ENCODE data around the gene OXLD1.

OXLD1 gene

GRCh38 chr17:81706232-81706611, 39.8 kb upstream of the OXLD1 start:
- Histone ChIP-seq H3K4ac (ENCODE audit: low read depth, low read length) (no peak overlapping the region), H3K14ac (ENCODE audit: low read length) (no peak overlapping the region), H4K12ac (ENCODE audit: low read depth, low read length) (no peak overlapping the region), H3K18ac (ENCODE audit: low read length) (no peak overlapping the region), H3K36me3 (ENCODE audit: control insufficient read depth in 1 of 2, insufficient read depth in 2 of 2, low read length in 2 of 2) (peaks cover 46 to 51% of the 10 kb centered on the region in 2 experiments), H2BK5ac (ENCODE audit: low read depth, low read length, poor library complexity) (no peak overlapping the region), H2BK120ac (ENCODE audit: insufficient read depth, low read length, poor library complexity) (no peak overlapping the region), H3K9me3 (ENCODE audit: insufficient read depth, low read depth, low read length) (peaks cover 2% of the 10 kb centered on the region), H3K9ac (ENCODE audit: low read length) (no peak overlapping the region), H2AK5ac (ENCODE audit: low read length) (no peak overlapping the region), H3K4me2 (ENCODE audit: low read length) (no peak overlapping the region), H4K8ac (ENCODE audit: low read depth, low read length) (no peak overlapping the region), H2AFZ (ENCODE audit: insufficient read depth, low read length, poor library complexity) (no peak overlapping the region), H3K27me3 (ENCODE audit: insufficient read depth, low read length) (no peaks in the 10 kb centered on the region), H3K79me1 (ENCODE audit: low read length) (peaks cover 12% of the 10 kb centered on the region), H3K4me1 (ENCODE audit: control insufficient read depth in 1 of 2, insufficient read depth in 2 of 2, low read length in 2 of 2) (peaks cover 23 to 28% of the 10 kb centered on the region in 2 experiments), H3K23ac (ENCODE audit: low read length) (no peak overlapping the region), H4K91ac (ENCODE audit: low read depth, low read length) (no peak overlapping the region), H3K27ac (ENCODE audit: low read depth, low read length) (no peak overlapping the region), H3K79me2 (ENCODE audit: control insufficient read depth, insufficient read depth, low read length, poor library complexity) (peaks cover 18% of the 10 kb centered on the region), H2BK12ac (ENCODE audit: low read length) (no peak overlapping the region), H3K4me3 (ENCODE audit: low read depth, low read length) (no peak overlapping the region)
- DNase-seq: no peak
- no CpG with 5 or more reads among the region's 17 CpGs for WGBS (ENCODE audit: extremely low coverage, insufficient coverage, insufficient read length)

GRCh38 chr17:81705518-81706231, 39.3 kb upstream of the OXLD1 start:
- H2BK5ac ChIP-seq (ENCODE audit: low read depth, low read length, poor library complexity): no peak overlapping the region
- H2AK5ac ChIP-seq (ENCODE audit: low read length): no peak overlapping the region
- H3K23ac ChIP-seq (ENCODE audit: low read length): no peak overlapping the region
- no peak overlapping the region for H4K8ac ChIP-seq (ENCODE audit: low read depth, low read length)
- H2BK120ac ChIP-seq (ENCODE audit: insufficient read depth, low read length, poor library complexity): no peak overlapping the region
- H3K9me3 ChIP-seq (ENCODE audit: insufficient read depth, low read depth, low read length): peaks cover 2% of the 10 kb centered on the region
- WGBS (ENCODE audit: extremely low coverage, insufficient coverage, insufficient read length): no CpG with 5 or more reads among the region's 30 CpGs
- no peak overlapping the region for H3K27ac ChIP-seq (ENCODE audit: low read depth, low read length)
- H3K9ac ChIP-seq (ENCODE audit: low read length): no peak overlapping the region
- H4K91ac ChIP-seq (ENCODE audit: low read depth, low read length): no peak overlapping the region
- no peak for DNase-seq
- H3K4me1 ChIP-seq (ENCODE audit: control insufficient read depth in 1 of 2, insufficient read depth in 2 of 2, low read length in 2 of 2): peaks cover 18 to 22% of the 10 kb centered on the region in 2 experiments
- no peak overlapping the region for H3K4me3 ChIP-seq (ENCODE audit: low read depth, low read length)
- H4K12ac ChIP-seq (ENCODE audit: low read depth, low read length): no peak overlapping the region
- H3K14ac ChIP-seq (ENCODE audit: low read length): no peak overlapping the region
- no peak overlapping the region for H3K18ac ChIP-seq (ENCODE audit: low read length)
- peaks cover 18% of the 10 kb centered on the region for H3K79me2 ChIP-seq (ENCODE audit: control insufficient read depth, insufficient read depth, low read length, poor library complexity)
- peaks cover 51 to 56% of the 10 kb centered on the region in 2 experiments for H3K36me3 ChIP-seq (ENCODE audit: control insufficient read depth in 1 of 2, insufficient read depth in 2 of 2, low read length in 2 of 2)
- H3K27me3 ChIP-seq (ENCODE audit: insufficient read depth, low read length): no peaks in the 10 kb centered on the region
- H3K79me1 ChIP-seq (ENCODE audit: low read length): peaks cover 12% of the 10 kb centered on the region
- H3K4ac ChIP-seq (ENCODE audit: low read depth, low read length): no peak overlapping the region
- H3K4me2 ChIP-seq (ENCODE audit: low read length): no peak overlapping the region
- no peak overlapping the region for H2BK12ac ChIP-seq (ENCODE audit: low read length)
- no peak overlapping the region for H2AFZ ChIP-seq (ENCODE audit: insufficient read depth, low read length, poor library complexity)

- H2BK12ac ChIP-seq (ENCODE audit: low read length): peak overlapping the region; percentile 20
- peak overlapping the region; percentile 95 for H4K91ac ChIP-seq (ENCODE audit: low read depth, low read length)
- H4K8ac ChIP-seq (ENCODE audit: low read depth, low read length): peak overlapping the region; percentile 92
- peaks cover 12% of the 10 kb centered on the region for H3K79me1 ChIP-seq (ENCODE audit: low read length)
- H3K79me2 ChIP-seq (ENCODE audit: control insufficient read depth, insufficient read depth, low read length, poor library complexity): peaks cover 18% of the 10 kb centered on the region
- peak overlapping the region; percentile 70 for H2BK120ac ChIP-seq (ENCODE audit: insufficient read depth, low read length, poor library complexity)
- H4K12ac ChIP-seq (ENCODE audit: low read depth, low read length): peak overlapping the region; percentile 81
- H3K4ac ChIP-seq (ENCODE audit: low read depth, low read length): peak overlapping the region; percentile 98
- peak overlapping the region; percentile 99 for H3K4me3 ChIP-seq (ENCODE audit: low read depth, low read length)
- no peaks in the 10 kb centered on the region for H3K27me3 ChIP-seq (ENCODE audit: insufficient read depth, low read length)
- no peak for DNase-seq
- H3K18ac ChIP-seq (ENCODE audit: low read length): peak overlapping the region; percentile 80
- peaks cover 2% of the 10 kb centered on the region for H3K9me3 ChIP-seq (ENCODE audit: insufficient read depth, low read depth, low read length)
- H2AK5ac ChIP-seq (ENCODE audit: low read length): peak overlapping the region; percentile 90
- no peak overlapping the region for H3K23ac ChIP-seq (ENCODE audit: low read length)
- peak overlapping the region; percentile 97 for H3K4me2 ChIP-seq (ENCODE audit: low read length)
- peaks cover 60 to 65% of the 10 kb centered on the region in 2 experiments for H3K36me3 ChIP-seq (ENCODE audit: control insufficient read depth in 1 of 2, insufficient read depth in 2 of 2, low read length in 2 of 2)
- H3K14ac ChIP-seq (ENCODE audit: low read length): peak overlapping the region; percentile 90
- H2BK5ac ChIP-seq (ENCODE audit: low read depth, low read length, poor library complexity): peak overlapping the region; percentile 82
- H2AFZ ChIP-seq (ENCODE audit: insufficient read depth, low read length, poor library complexity): peak overlapping the region; percentile 86
- WGBS (ENCODE audit: extremely low coverage, insufficient coverage, insufficient read length): no CpG with 5 or more reads among the region's 27 CpGs
- H3K4me1 ChIP-seq (ENCODE audit: control insufficient read depth in 1 of 2, insufficient read depth in 2 of 2, low read length in 2 of 2): peaks cover 15 to 16% of the 10 kb centered on the region in 2 experiments
- H3K27ac ChIP-seq (ENCODE audit: low read depth, low read length): no peak overlapping the region
- H3K9ac ChIP-seq (ENCODE audit: low read length): peak overlapping the region; percentile 98
Measured at GRCh38 chr17:81703747-81704654, 37.6 kb upstream of the OXLD1 start.

DNA sequence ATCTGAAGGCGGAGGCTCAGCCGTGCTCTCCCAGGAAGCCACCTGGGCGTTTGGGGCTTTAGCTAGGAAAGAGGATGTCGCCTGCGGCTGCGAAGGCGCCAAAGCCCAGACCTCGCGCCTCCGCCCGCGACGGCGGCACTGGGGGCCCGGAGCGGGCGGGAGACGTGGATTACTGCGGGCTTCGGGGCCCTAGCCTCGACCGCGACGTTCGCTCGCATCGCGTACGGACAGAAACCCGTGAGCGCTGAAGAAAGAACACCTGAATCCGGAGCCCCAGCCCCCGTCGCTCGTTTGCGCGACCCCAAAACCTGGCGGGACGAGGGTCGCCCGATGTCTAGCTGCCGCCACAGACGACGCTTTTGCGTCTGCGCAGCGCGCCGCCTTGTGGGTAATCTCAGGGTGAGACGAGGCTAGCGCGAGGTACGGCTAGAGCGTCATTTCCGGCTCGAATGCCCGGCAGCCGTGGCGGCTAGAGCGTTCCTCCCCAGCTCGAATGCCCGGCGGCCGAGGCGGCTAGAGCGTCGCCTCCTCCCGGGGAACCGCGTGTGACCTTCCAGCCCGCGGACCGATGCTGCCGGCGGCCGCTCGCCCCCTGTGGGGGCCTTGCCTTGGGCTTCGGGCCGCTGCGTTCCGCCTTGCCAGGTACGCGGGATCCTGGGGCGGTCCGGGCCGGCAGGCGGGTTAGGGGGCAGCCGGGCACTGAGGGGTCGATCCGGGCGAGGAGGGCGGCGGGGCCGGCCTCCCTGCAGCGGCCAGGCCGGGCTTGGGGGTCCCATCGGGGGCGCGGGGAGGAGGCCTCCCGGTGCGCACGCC, 36.7 kb upstream of the OXLD1 start, which contains the start of gene MRPL12:
MRPL12 (plus strand) TSS at position 434 of the 813 bp plus-strand sequence; CDS start at position 569, 135 bp downstream.
- Histone ChIP-seq H3K14ac (ENCODE audit: low read length) (peak within 1 kb of the TSS; percentile 90), H3K9ac (ENCODE audit: low read length) (peak within 1 kb of the TSS; percentile 98), H4K12ac (ENCODE audit: low read depth, low read length) (peak within 1 kb of the TSS; percentile 81), H2BK5ac (ENCODE audit: low read depth, low read length, poor library complexity) (peak within 1 kb of the TSS; percentile 82), H3K4me2 (ENCODE audit: low read length) (peak within 1 kb of the TSS; percentile 97), H2BK12ac (ENCODE audit: low read length) (peak within 1 kb of the TSS; percentile 20), H4K91ac (ENCODE audit: low read depth, low read length) (peak within 1 kb of the TSS; percentile 95), H3K36me3 (ENCODE audit: control insufficient read depth in 1 of 2, insufficient read depth in 2 of 2, low read length in 2 of 2) (peaks cover 60 to 61% of the 10 kb centered on the region in 2 experiments), H3K79me1 (ENCODE audit: low read length) (peaks cover 12% of the 10 kb centered on the region), H3K27me3 (ENCODE audit: insufficient read depth, low read length) (no peaks in the 10 kb centered on the region), H2AFZ (ENCODE audit: insufficient read depth, low read length, poor library complexity) (peak within 1 kb of the TSS; percentile 86), H3K79me2 (ENCODE audit: control insufficient read depth, insufficient read depth, low read length, poor library complexity) (peaks cover 18% of the 10 kb centered on the region), H3K4ac (ENCODE audit: low read depth, low read length) (peak within 1 kb of the TSS; percentile 98), H2AK5ac (ENCODE audit: low read length) (peak within 1 kb of the TSS; percentile 90), H3K23ac (ENCODE audit: low read length) (no peak within 1 kb of the TSS), H3K18ac (ENCODE audit: low read length) (peak within 1 kb of the TSS; percentile 80), H3K9me3 (ENCODE audit: insufficient read depth, low read depth, low read length) (peaks cover 2% of the 10 kb centered on the region), H2BK120ac (ENCODE audit: insufficient read depth, low read length, poor library complexity) (peak within 1 kb of the TSS; percentile 70), H3K27ac (ENCODE audit: low read depth, low read length) (peak within 1 kb of the TSS; percentile 62), H3K4me1 (ENCODE audit: control insufficient read depth in 1 of 2, insufficient read depth in 2 of 2, low read length in 2 of 2) (peaks cover 15 to 16% of the 10 kb centered on the region in 2 experiments), H3K4me3 (ENCODE audit: low read depth, low read length) (peak within 1 kb of the TSS; percentile 99), H4K8ac (ENCODE audit: low read depth, low read length) (peak within 1 kb of the TSS; percentile 92)
- peak; percentile 93 to 96 for DNase-seq
- WGBS (ENCODE audit: extremely low coverage, insufficient coverage, insufficient read length): no CpG with 5 or more reads among the region's 102 CpGs
